Tibial artery (tissue), 4 donors: Measurements from ENCODE around the gene LINC01488.

Experiments used
- DNase-seq, 2 donors: peaks; one replicate each; pipeline ENCODE4 v3.0.0-alpha.2; 2019
- H3K27ac ChIP-seq, 2 donors: fragments of 200-600 bp; sonication (generic) in 1 of 2; 1 replicate in 1 of 2; 2 replicates in 1 of 2; pipeline ENCODE4 v1.5.1; 2018 to 2019; ENCODE audit warnings: mild to moderate bottlenecking in 1 of 2
- H3K27me3 ChIP-seq, 2 donors: fragments of 200-600 bp; sonication (generic) in 1 of 2; one replicate each; pipeline versions ENCODE4 v1.5.1 to v1.6.0; 2016 to 2019
- H3K36me3 ChIP-seq, 3 donors: fragments of 200-600 bp; sonication (generic) in 2 of 3; one replicate each; pipeline ENCODE4 v1.5.1; 2016 to 2019; ENCODE audit warnings: mild to moderate bottlenecking in 2 of 3
- H3K4me1 ChIP-seq, 4 donors: fragments of 200-600 bp; sonication (generic) in 2 of 4; 1 replicate in 3 of 4; 2 replicates in 1 of 4; pipeline ENCODE4 v1.5.1; 2016 to 2019
- H3K4me3 ChIP-seq, 2 donors: fragments of 200-600 bp; sonication (generic) in 1 of 2; 1 replicate in 1 of 2; 2 replicates in 1 of 2; pipeline ENCODE4 v1.5.1; 2018 to 2019; ENCODE audit warnings: mild to moderate bottlenecking in 2 of 2
- H3K9me3 ChIP-seq, 3 donors: fragments of 200-600 bp; sonication (generic) in 1 of 3; one replicate each; pipeline ENCODE4 v1.5.1; 2016 to 2019
- intact Hi-C: fragments of 100-400 bp; cut with DNase I; formaldehyde crosslinking; loops from one replicate; pipeline ENCODE4 v1.15.0; 2023; ENCODE audit warnings: low total_unique reads
- TF ChIP-seq, protein P1 (sequence below), 2 experiments: fragments of 200-600 bp in 1 of 2; fragments of 450-650 bp in 1 of 2; IDR thresholded peaks; one replicate each; pipeline ENCODE4 v1.5.1; 2017 to 2019; ENCODE audit warnings: antibody characterized with exemption in 2 of 2, mild to moderate bottlenecking in 1 of 2, moderate library complexity in 1 of 2

Gene LINC01488

GRCh38 chr11:69493931-69494821 is 12.7 kb downstream of the LINC01488 start:
- Histone ChIP-seq H3K4me3 (no peak overlapping the region), H3K27me3 (no peaks in the 10 kb centered on the region), H3K9me3 (no peaks in the 10 kb centered on the region), H3K27ac (no peak overlapping the region), H3K4me1 (peaks cover 0 to 36% (median 29%) of the 10 kb centered on the region in 4 donors), H3K36me3 (no peaks in the 10 kb centered on the region)
- no peak for DNase-seq
- intact Hi-C loops, result no loop called here
- TF ChIP-seq, protein P1, sequence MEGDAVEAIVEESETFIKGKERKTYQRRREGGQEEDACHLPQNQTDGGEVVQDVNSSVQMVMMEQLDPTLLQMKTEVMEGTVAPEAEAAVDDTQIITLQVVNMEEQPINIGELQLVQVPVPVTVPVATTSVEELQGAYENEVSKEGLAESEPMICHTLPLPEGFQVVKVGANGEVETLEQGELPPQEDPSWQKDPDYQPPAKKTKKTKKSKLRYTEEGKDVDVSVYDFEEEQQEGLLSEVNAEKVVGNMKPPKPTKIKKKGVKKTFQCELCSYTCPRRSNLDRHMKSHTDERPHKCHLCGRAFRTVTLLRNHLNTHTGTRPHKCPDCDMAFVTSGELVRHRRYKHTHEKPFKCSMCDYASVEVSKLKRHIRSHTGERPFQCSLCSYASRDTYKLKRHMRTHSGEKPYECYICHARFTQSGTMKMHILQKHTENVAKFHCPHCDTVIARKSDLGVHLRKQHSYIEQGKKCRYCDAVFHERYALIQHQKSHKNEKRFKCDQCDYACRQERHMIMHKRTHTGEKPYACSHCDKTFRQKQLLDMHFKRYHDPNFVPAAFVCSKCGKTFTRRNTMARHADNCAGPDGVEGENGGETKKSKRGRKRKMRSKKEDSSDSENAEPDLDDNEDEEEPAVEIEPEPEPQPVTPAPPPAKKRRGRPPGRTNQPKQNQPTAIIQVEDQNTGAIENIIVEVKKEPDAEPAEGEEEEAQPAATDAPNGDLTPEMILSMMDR (IDR thresholded peaks at IDR 0.05), result no peak

DNA sequence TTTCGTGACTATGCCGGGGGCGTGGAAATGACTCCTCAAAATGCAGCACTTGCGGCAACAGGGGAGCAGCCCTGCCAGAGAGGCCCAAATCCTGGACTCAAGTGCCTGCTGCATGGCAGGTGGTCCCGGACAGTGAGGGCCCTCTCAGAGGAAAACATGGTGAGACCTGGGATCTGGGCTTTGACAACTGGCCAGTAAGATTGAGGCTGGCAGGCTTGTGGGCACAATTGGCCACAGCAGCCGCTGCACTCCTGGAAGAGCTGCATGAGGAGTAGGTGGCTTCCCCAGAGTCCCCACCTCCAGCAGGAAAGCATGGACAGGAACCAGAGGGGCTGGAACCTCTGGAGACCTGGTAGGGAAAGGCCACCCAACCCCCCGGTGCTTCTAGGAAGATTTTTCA is 13.4 kb downstream of the LINC01488 start:
- H3K4me3 ChIP-seq, result no peak overlapping the region
- no peaks in the 10 kb centered on the region for H3K9me3 ChIP-seq
- H3K27ac ChIP-seq, result no peak overlapping the region
- no peaks in the 10 kb centered on the region for H3K27me3 ChIP-seq
- intact Hi-C loops, result no loop called here
- DNase-seq, result no peak
- H3K4me1 ChIP-seq, result peaks cover 0 to 29% (median 22%) of the 10 kb centered on the region in 4 donors
- H3K36me3 ChIP-seq, result no peaks in the 10 kb centered on the region
- TF ChIP-seq, protein P1 (IDR thresholded peaks at IDR 0.05), result no peak

DNA sequence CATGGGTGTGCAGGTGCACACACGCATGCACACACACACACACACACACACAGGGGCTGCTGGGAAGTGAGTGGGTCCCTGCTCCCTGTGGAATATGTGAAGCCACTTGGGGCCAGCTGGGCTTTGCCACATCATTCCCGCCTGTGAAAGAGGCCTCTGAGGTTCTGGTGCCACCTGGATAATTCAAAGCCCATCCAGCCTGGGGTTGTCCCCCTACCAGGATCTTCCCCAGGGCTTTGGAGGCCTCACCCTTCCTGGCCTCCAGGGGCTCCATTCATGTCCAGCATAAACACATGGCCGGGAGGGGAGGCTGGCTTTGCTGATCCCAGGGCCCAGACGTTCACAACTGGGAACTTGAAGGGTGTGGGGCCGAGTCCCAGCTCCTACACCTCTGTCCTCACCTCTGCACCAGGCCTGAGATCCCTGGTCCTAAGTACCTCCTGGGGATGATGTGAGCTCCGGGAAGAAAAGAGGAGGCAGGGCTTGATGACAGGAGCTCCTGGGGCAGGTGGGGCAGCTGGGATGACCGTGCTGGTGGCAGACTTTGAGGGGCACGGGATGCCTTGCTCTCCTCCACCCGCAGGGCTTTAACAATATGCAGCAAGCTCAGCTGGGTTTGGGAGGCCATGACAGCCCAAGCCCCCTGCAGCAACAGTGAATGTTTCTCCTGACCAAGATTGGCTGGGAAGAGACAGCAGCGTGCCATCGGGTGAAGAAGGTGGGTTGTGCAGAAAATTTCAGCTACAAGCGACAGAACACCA is 14.2 kb downstream of the LINC01488 start:
- Histone ChIP-seq H3K27me3 (no peaks in the 10 kb centered on the region), H3K4me3 (no peak overlapping the region), H3K9me3 (no peaks in the 10 kb centered on the region), H3K27ac (no peak overlapping the region), H3K4me1 (peaks cover 0 to 27% (median 20%) of the 10 kb centered on the region in 4 donors), H3K36me3 (no peaks in the 10 kb centered on the region)
- DNase-seq, result no peak
- intact Hi-C loops, result no loop called here
- TF ChIP-seq, protein P1 (IDR thresholded peaks at IDR 0.05), result no peak

DNA sequence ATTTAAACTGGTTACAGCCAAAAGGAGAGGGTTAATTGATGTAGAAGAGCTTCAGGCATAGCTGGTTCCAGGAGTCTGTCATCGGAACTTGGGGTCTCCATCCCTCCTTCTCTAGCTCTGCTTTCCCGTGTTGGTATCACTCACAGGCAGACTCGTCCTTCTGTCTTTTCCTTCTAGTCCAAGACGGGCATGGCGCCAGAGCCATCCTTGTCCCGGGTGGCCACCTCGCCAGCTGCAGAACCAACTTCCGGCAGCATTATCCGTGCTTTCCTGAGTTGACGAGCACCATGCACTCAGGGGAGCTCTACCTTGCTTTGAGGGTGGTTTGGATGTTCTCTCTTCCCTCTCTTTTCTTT is 14.7 kb downstream of the LINC01488 start:
- Histone ChIP-seq H3K4me1 (peaks cover 0 to 27% (median 20%) of the 10 kb centered on the region in 4 donors), H3K36me3 (no peaks in the 10 kb centered on the region), H3K4me3 (no peak overlapping the region), H3K9me3 (no peaks in the 10 kb centered on the region), H3K27me3 (no peaks in the 10 kb centered on the region), H3K27ac (peak overlapping the region in 1 of 2 donors; percentile 48)
- no peak for DNase-seq
- TF ChIP-seq, protein P1 (IDR thresholded peaks at IDR 0.05), result no peak
- intact Hi-C loops, result no loop called here

DNA sequence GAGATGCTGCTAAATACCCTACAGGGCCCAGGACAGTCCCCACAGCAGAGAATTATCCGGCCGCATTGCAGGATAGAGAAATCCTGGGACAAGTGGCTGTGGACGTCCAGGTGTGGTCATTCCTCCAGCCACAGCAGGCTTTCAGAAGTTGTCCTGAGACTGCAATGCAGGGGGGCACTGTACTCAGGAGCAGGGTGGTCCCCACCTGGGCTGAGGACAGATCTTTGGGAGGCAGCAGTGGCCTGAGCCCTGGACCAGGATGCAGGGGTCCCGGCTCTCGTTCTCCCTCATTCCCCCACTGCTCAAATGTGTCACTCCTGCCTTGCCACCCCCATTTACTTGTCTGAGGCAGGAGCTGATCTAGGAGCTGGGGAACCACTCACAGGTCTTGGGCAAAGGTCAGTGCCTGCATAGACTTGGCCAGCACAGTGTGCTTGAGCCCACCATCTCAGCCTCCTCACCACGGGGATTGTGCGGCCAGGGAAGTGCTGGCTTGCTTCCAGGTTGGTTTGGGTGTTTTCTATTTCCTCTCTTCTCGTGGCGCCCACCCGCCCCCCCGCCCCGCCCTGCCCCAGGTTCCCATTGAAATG is 15.3 kb downstream of the LINC01488 start:
- Histone ChIP-seq H3K27me3 (no peaks in the 10 kb centered on the region), H3K27ac (peak overlapping the region; percentile 48 to 58), H3K36me3 (no peaks in the 10 kb centered on the region), H3K4me1 (peaks cover 0 to 27% (median 20%) of the 10 kb centered on the region in 4 donors), H3K9me3 (no peaks in the 10 kb centered on the region), H3K4me3 (peak overlapping the region in 1 of 2 donors; percentile 8)
- no peak for DNase-seq
- intact Hi-C loops, result no loop called here
- TF ChIP-seq, protein P1 (IDR thresholded peaks at IDR 0.05), result no peak
